ENCODE measurements around the gene ARHGEF19. TPM values are rescaled to one million over a fixed set of nuclear protein-coding genes. Genes with fewer than 3 reads are reported as not detected.

The ARHGEF19 gene
- total RNA-seq, 2 donors from 2014 or later, result 14.8 to 17.5 TPM

GRCh38 chr1:16244650-16245285 lies 32.3 kb upstream of the ARHGEF19 start:
- Histone ChIP-seq H3K27me3 (ENCODE audit: control insufficient read depth, insufficient read depth, low read length, poor library complexity, severe bottlenecking) (no peaks in the 10 kb centered on the region), H3K36me3 (ENCODE audit: control insufficient read depth, insufficient read depth, low read length) (peaks cover 19% of the 10 kb centered on the region), H3K4me1 (ENCODE audit: control insufficient read depth, insufficient read depth, low read length) (no peaks in the 10 kb centered on the region), H3K9ac (ENCODE audit: extremely low read depth, low read length, poor library complexity, severe bottlenecking) (no peak overlapping the region), H3K27ac (ENCODE audit: low read depth, low read length) (no peak overlapping the region), H3K9me3 (ENCODE audit: control insufficient read depth, low read length) (no peaks in the 10 kb centered on the region), H3K4me3 (ENCODE audit: low read length) (no peak overlapping the region)
- H3K4me3 Mint-ChIP-seq, result no peak overlapping the region
- no peak overlapping the region for H3K27ac Mint-ChIP-seq
- WGBS, 2 experiments (ENCODE audit: insufficient coverage in 1 of 2, insufficient read length in 1 of 2), result 83 to 84% methylated on average over 7 to 8 of the region's 8 CpGs
- TF ChIP-seq CTCF (conservative IDR thresholded peaks at IDR 0.05), result no peak
- peaks cover 2% of the 10 kb centered on the region for H3K4me1 Mint-ChIP-seq
- H3K27me3 Mint-ChIP-seq (ENCODE audit: insufficient read depth), result no peaks in the 10 kb centered on the region
- no peaks in the 10 kb centered on the region for H3K9me3 Mint-ChIP-seq
- peaks cover 8% of the 10 kb centered on the region for H3K36me3 Mint-ChIP-seq (ENCODE audit: low read depth)
- no peak for DNase-seq

- WGBS, 2 experiments (ENCODE audit: insufficient coverage in 1 of 2, insufficient read length in 1 of 2), result 47 to 53% methylated on average over 6 to 8 of the region's 8 CpGs
Observed at GRCh38 chr1:16243936-16244649, 31.6 kb upstream of the ARHGEF19 start.

GRCh38 chr1:16243215-16243610 lies 30.8 kb upstream of the ARHGEF19 start:
- Mint-ChIP-seq H3K4me3 (no peak overlapping the region), H3K27ac (no peak overlapping the region), H3K36me3 (ENCODE audit: low read depth) (peaks cover 5% of the 10 kb centered on the region), H3K4me1 (peaks cover 2% of the 10 kb centered on the region), H3K27me3 (ENCODE audit: insufficient read depth) (no peaks in the 10 kb centered on the region), H3K9me3 (no peaks in the 10 kb centered on the region)
- Histone ChIP-seq H3K4me3 (ENCODE audit: low read length) (no peak overlapping the region), H3K27ac (ENCODE audit: low read depth, low read length) (no peak overlapping the region), H3K27me3 (ENCODE audit: control insufficient read depth, insufficient read depth, low read length, poor library complexity, severe bottlenecking) (no peaks in the 10 kb centered on the region), H3K9me3 (ENCODE audit: control insufficient read depth, low read length) (no peaks in the 10 kb centered on the region), H3K4me1 (ENCODE audit: control insufficient read depth, insufficient read depth, low read length) (no peaks in the 10 kb centered on the region), H3K9ac (ENCODE audit: extremely low read depth, low read length, poor library complexity, severe bottlenecking) (no peak overlapping the region), H3K36me3 (ENCODE audit: control insufficient read depth, insufficient read depth, low read length) (peaks cover 11% of the 10 kb centered on the region)
- TF ChIP-seq CTCF (conservative IDR thresholded peaks at IDR 0.05), result no peak
- 89 to 95% methylated on average over 8 of the region's 8 CpGs for WGBS, 2 experiments (ENCODE audit: insufficient coverage in 1 of 2, insufficient read length in 1 of 2)
- DNase-seq, result no peak

More at GRCh38 chr1:16243936-16244649, 31.6 kb upstream of the ARHGEF19 start:
- Mint-ChIP-seq H3K36me3 (ENCODE audit: low read depth) (peaks cover 5% of the 10 kb centered on the region), H3K27ac (no peak overlapping the region), H3K9me3 (no peaks in the 10 kb centered on the region), H3K4me3 (no peak overlapping the region), H3K4me1 (peaks cover 2% of the 10 kb centered on the region), H3K27me3 (ENCODE audit: insufficient read depth) (no peaks in the 10 kb centered on the region)
- Histone ChIP-seq H3K36me3 (ENCODE audit: control insufficient read depth, insufficient read depth, low read length) (peaks cover 12% of the 10 kb centered on the region), H3K27me3 (ENCODE audit: control insufficient read depth, insufficient read depth, low read length, poor library complexity, severe bottlenecking) (no peaks in the 10 kb centered on the region), H3K9ac (ENCODE audit: extremely low read depth, low read length, poor library complexity, severe bottlenecking) (no peak overlapping the region), H3K4me3 (ENCODE audit: low read length) (no peak overlapping the region), H3K27ac (ENCODE audit: low read depth, low read length) (no peak overlapping the region), H3K9me3 (ENCODE audit: control insufficient read depth, low read length) (no peaks in the 10 kb centered on the region), H3K4me1 (ENCODE audit: control insufficient read depth, insufficient read depth, low read length) (no peaks in the 10 kb centered on the region)
- DNase-seq, result peak; percentile 95
- peak; percentile 88 for TF ChIP-seq CTCF (conservative IDR thresholded peaks at IDR 0.05)
